GM12891 (cell line): ENCODE results near the gene HMGN4.
A peak's percentile ranks its signal among the peaks of the same experiment; 100 is the strongest.

Source experiments
- POLR2A ChIP-seq: IDR thresholded peaks from 2 replicates; pipeline ENCODE4 v1.6.1; 2011; ENCODE audit warnings: low read depth, low read length, control low read depth
- POU2F2 ChIP-seq: IDR thresholded peaks from 2 replicates; pipeline ENCODE4 v1.6.1; 2011; ENCODE audit warnings: low read depth, mild to moderate bottlenecking, control low read depth, low read length, moderate library complexity

- no peak for TF ChIP-seq POLR2A
- 0 out of 2 replicates have a peak, but pooled peaks have one; percentile 32 for TF ChIP-seq POU2F2
These were observed 15.7 kb downstream of the HMGN4 start for GRCh38 chr6:26553635-26554446.
